DND-41 (cell line): ENCODE data around the gene B4GALT6.

Experiments used
- CTCF ChIP-seq: IDR thresholded peaks from 2 replicates; pipeline ENCODE4 v1.5.1; 2012; ENCODE audit warnings: borderline replicate concordance, low read length, moderate library complexity, mild to moderate bottlenecking; ENCODE audit not compliant: poor library complexity, severe bottlenecking; ENCODE audit errors: extremely low read depth
- EZH2 ChIP-seq: IDR thresholded peaks from 3 replicates; pipeline ENCODE4 v1.6.1; 2012; ENCODE audit warnings: borderline replicate concordance, low read depth, mild to moderate bottlenecking, moderate library complexity, low read length, inconsistent platforms; ENCODE audit not compliant: severe bottlenecking

DNA sequence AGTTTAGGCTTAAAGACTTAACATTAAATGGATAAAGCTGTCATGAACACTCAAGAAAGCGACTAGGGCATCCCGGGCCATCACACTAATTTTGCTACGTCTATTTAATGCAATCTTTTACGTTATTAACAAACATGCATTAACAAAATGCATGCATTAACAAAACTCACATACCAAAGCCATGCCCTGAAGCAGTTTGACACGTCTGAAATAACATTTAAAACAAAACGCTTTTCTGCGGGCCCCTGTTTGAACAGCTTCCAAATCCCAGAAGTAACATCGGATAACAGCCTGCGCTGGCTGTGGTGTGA, 458 bp downstream of the B4GALT6 start:
- TF ChIP-seq CTCF (no peak), EZH2 (no peak)
